IMR-90 (cell line): ENCODE data around the gene NKPD1.

ENCODE experiments used
- CEBPB ChIP-seq: IDR thresholded peaks from 2 replicates; pipeline ENCODE4 v1.6.1; 2012; ENCODE audit warnings: low read depth, low read length, improper control_type of control experiment
- CHD1 ChIP-seq: IDR thresholded peaks from 2 replicates; pipeline ENCODE4 v1.6.1; 2012; ENCODE audit warnings: low read depth, low read length, improper control_type of control experiment
- CTCF ChIP-seq: conservative IDR thresholded peaks from 2 replicates; pipeline ENCODE4 v1.5.1; 2012; ENCODE audit warnings: mild to moderate bottlenecking, low read depth, low read length, improper control_type of control experiment
- FOS ChIP-seq: fragments of 150-350 bp; IDR thresholded peaks from 2 replicates; pipeline ENCODE4 v1.6.1; 2016; ENCODE audit warnings: low read depth, low read length
- MAZ ChIP-seq: IDR thresholded peaks from 2 replicates; pipeline ENCODE4 v1.6.1; 2012; ENCODE audit warnings: low read depth, mild to moderate bottlenecking, low read length, improper control_type of control experiment, moderate library complexity, borderline replicate concordance
- MXI1 ChIP-seq: IDR thresholded peaks from 2 replicates; pipeline ENCODE4 v1.6.1; 2012; ENCODE audit warnings: low read depth, mild to moderate bottlenecking, low read length, moderate library complexity, borderline replicate concordance
- POLR2A ChIP-seq: IDR thresholded peaks from 2 replicates; pipeline ENCODE4 v1.6.1; 2012; ENCODE audit warnings: mild to moderate bottlenecking, low read depth, low read length
- RAD21 ChIP-seq: IDR thresholded peaks from 2 replicates; pipeline ENCODE4 v1.6.1; 2012; ENCODE audit warnings: low read length, improper control_type of control experiment
- RCOR1 ChIP-seq: IDR thresholded peaks from 2 replicates; pipeline ENCODE4 v1.6.1; 2012; ENCODE audit warnings: mild to moderate bottlenecking, low read length, improper control_type of control experiment; ENCODE audit not compliant: insufficient replicate concordance

- TF ChIP-seq MXI1 (no peak), POLR2A (no peak), CHD1 (no peak), CTCF (no peak), FOS (no peak), RAD21 (no peak), CEBPB (no peak), RCOR1 (no peak), MAZ (no peak)
These were observed 48.5 kb downstream of the NKPD1 start for GRCh38 chr19:45112111-45112827.
